GM18519 (cell line): ENCODE data around the gene PMIS2.

Experiments
- ATAC-seq: cut with Tn5 transposase; IDR thresholded peaks from one replicate; pipeline ENCODE4 v1.9.1; 2021; ENCODE audit warnings: mild to moderate bottlenecking, moderate library complexity; ENCODE audit not compliant: unreplicated experiment, low FRiP score

The PMIS2 gene

DNA sequence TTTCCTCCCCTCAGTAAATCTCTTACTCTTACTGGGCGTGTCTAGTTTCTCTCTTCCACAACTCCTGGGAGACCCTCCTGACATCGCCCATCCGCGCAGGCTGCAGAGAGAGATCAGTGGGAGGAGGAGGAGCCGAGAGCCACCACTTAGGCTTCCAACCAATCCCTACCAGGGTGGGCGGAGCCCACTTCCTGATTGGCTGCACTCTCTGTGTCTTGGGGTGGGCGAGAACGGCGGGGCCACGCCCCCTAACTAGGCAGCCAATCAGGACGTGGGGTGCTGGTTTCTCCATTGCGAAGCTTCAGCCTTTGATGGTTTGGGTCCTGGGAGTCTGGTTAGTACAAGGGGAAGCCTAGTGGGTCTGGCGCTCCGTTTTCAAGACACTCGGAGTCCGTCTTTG lies at the start of gene PMIS2:
TSS of gene PMIS2 (plus strand) at position 326 of the 400 bp plus-strand sequence. CDS start 87 bp downstream, outside the sequence.
- no peak for ATAC-seq

DNA sequence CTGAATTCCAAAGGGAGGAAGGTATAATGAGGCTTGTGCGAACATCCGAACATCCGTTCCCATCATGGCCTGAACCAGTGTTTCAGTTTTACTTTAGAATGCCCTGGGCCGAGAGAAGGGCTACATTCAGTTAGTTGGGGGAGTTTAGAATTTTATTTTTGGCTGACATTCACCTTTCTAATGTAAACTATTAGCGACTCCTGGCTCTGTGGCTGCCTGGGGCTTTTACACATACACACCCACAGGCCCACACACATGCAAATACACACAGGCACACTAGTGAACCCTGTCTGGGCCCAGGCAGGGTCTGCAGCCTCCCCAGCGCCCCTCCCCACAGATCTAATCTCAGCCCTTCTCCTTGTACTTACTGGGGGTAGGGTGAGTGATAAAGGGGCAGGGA lies 46.7 kb upstream of the PMIS2 start:
- ATAC-seq = no peak

DNA sequence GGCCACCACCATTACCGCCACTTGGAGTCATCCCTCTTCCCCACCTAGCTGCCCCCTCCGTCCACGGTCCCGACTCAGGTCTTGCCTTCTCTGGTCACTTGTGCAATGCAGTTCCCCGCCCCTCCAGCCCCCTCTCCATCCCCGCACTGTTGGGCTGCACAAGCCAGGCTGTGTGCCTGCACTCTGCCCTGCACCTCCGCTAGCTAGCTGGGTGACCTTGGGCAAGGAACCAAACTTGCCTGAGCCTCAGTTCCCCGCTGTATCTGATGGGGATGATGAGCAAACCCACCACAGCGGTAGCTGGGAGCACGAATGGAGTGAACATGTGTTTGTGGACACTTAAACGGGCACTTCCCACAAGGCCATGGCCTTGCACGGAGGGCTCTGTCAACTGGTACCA lies 46.1 kb upstream of the PMIS2 start:
- ATAC-seq = no peak

DNA sequence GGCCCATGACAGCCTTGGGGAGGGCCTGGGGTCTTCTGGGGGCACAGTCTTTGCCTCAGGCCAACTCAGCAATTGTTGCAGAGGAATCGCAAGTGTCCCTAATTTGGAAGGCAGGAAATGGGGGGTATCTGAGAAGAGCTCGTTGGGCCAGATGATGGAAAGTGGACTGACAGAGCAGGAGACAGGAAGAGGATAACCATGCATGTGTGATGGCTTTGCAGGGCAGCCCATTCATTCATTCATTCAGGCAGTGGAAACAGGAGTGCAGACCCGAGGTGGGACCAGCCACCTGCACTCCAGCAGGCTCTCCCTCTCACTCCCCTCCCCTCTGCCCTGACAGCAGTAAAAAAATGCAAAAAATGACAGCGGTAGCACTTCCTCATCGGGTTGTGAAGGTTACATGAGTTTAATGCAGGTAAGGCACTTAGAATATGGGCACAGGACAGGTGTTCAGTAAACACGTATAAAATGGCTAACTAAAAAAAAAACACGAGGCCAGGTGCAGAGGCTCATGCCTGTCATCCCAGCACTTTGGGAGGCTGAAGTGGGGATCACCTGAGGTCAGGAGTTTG lies 45.5 kb upstream of the PMIS2 start:
- no peak for ATAC-seq

DNA sequence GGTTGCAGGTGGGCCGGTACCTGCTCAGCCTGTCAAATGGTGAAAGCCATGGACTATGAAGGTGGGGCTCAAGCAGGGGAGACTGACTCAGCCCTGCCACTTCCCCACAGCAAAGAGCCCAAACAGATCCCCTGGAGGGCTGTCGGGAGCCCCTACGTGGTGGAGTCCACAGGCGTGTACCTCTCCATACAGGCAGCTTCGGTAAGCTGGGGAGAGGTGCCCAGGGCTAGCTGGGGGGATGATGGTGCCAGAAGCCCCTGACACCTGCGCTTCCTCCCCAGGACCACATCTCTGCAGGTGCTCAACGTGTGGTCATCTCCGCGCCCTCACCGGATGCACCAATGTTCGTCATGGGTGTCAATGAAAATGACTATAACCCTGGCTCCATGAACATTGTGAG lies 43.8 kb upstream of the PMIS2 start:
- ATAC-seq = no peak

DNA sequence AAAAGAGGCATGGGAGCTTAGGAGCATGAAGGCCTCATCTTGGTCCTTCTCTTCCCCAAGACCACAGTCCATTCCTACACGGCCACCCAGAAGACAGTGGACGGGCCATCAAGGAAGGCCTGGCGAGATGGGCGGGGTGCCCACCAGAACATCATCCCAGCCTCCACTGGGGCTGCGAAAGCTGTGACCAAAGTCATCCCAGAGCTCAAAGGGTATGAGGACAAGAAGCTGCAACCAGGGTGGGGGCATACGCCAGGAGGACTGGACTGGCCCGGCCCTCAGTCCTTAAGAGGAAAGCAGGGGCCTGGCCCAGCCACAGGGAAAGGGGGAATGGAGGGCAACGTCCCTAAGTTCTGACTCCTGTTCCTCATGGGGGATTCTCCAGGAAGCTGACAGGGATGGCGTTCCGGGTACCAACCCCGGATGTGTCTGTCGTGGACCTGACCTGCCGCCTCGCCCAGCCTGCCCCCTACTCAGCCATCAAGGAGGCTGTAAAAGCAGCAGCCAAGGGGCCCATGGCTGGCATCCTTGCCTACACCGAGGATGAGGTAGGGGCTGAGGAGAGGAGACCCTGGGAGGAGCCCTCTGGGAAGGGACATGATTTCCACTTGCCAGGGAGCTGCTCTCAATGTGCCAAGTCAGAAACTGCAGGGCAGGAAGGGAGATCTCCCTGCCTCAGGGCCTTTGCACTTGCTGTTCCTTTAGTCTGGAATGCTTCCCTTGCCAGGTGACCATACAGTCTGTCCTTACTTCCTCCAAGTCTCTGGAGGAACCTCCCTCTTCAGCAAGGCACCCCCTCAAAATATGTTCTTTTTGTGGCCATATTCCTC lies 42.5 kb upstream of the PMIS2 start:
- ATAC-seq = no peak

DNA sequence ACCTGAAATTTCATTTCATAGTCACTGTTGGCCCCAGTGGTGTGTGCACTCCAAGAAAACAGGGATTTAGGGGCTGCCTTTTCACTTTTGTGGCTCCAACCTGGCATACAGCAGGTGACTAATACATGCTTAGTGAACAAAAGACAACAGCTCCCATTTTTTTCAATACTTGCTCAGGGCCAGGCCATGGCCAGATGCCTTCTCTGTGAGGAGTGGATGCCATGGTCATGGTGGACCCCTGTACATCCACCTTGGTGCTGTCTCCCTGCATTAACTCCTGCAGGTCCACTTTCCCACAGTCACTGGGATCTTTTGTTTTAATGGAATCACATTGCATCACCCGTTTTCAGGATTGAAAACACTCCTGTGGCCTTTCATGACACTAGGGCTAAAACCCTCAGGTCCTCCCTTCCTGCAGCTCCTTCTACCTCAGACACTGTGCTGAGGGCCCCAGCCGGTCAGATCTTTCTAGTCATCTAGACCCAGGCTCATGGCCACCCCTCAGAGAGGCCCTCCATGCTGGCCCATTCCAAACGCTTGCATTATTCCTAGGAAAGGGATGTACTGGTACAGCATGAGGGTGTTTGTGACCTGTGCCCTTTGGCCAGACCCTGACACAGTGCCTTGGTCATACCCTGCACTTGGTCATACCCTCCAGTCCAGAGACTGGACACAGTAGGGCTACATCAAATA lies 41.7 kb upstream of the PMIS2 start:
- no peak for ATAC-seq

DNA sequence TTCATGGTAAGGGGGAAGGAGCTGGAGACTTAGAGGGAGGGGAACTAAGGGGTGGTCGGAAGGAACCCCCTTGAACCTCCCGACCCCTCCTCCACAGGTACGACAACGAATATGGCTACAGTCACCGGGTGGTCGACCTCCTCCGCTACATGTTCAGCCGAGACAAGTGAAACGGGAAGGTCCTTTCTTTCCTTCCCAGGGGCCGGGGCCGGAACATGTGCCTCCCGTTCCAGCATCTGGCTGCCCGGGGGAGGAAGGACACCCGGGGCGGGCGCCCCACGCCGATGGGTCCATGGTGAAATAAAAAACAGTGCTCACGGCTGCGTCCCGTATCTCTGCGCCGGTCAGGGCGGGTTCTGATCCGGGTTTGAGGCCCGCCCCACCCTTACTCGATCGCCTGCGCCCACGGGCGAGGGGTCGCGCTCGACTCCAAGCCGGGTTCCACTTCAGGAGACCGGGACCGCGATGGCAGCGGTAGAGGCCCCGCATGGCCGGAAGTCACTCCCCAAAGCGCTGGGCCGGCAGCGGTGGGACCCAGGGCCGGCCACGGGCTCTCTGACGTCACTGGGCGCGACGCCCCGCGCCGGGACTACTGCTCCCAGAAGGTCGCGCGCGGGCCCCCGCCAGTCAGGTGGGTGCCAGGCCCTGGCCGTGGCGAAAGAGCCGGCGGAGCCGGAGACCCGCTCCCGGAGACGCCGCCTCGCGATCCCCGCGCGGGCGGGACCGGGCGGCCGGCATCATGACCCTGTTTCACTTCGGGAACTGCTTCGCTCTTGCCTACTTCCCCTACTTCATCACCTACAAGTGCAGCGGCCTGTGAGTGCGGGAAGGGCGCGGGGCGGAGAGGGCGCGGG lies 40.7 kb upstream of the PMIS2 start, which contains the start of gene TMEM147:
TSS of gene TMEM147 (plus strand) at position 626 of the 854 bp plus-strand sequence. CDS start at position 740, 114 bp downstream.
- peak; percentile 71 for ATAC-seq

DNA sequence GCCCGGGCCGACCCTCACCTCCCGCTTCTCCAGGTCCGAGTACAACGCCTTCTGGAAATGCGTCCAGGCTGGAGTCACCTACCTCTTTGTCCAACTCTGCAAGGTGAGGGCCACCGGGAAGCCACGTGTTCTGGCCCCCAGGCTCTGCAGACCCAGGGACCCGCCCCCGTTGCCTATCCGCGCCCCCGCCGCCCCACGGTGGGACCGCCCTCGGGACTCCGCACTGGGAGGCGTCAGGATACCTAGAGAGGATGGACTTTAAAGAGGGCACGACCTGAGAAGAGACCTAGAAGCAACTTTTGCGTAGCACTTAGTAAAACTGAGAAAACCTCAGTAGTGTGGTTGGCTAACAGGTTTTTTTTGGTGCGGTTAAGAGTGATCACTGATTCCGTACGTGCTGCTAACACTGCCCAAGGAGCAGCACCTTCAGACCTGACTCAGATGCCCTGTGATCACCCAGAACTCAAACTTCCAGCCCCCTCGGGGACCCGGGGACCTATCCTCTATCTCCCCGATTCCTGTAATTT lies 40.1 kb upstream of the PMIS2 start:
- no peak for ATAC-seq

DNA sequence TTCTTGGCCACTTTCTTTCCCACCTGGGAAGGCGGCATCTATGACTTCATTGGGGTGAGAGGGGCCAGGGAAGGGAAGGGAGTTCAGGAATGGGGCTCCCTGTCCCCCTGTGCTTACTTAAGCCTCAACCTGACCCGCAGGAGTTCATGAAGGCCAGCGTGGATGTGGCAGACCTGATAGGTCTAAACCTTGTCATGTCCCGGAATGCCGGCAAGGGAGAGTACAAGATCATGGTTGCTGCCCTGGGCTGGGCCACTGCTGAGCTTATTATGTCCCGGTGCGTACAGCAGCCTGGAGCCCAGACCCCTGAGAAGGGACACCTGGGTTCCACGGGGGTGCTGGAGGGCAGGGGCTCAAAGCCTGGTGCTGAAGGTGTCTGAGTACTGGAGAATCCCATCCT lies 39.4 kb upstream of the PMIS2 start:
- ATAC-seq = no peak

DNA sequence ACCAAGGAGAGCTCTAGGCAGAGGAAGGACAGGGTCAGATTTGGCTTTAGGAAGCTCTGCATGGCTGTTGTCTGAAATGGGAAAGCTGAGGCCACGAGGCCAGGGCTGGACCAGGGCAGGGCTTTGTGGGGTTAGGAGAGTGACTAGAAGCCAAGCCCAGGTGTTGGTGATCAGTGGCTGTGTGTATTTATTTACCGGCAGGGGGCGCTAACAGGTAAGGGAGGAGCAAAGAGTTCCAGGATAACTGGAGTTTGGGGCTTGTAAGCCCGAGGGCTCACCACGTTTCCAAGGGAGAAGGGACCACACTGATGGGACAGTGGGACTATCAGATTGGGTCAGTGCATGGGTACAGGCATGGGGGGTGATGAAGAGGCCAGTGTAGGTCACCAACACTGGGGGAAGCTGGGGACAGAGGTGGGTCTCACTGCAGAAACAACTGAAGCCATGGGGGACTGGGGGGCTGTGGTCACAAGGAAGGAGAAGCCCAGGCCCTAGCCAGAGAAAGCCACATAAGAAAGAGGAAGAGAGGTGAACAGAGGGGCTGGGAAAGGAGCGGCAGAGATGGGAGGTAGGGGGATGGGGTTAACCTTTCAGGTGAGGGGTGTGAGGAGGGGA lies 36.7 kb upstream of the PMIS2 start:
- ATAC-seq = no peak

DNA sequence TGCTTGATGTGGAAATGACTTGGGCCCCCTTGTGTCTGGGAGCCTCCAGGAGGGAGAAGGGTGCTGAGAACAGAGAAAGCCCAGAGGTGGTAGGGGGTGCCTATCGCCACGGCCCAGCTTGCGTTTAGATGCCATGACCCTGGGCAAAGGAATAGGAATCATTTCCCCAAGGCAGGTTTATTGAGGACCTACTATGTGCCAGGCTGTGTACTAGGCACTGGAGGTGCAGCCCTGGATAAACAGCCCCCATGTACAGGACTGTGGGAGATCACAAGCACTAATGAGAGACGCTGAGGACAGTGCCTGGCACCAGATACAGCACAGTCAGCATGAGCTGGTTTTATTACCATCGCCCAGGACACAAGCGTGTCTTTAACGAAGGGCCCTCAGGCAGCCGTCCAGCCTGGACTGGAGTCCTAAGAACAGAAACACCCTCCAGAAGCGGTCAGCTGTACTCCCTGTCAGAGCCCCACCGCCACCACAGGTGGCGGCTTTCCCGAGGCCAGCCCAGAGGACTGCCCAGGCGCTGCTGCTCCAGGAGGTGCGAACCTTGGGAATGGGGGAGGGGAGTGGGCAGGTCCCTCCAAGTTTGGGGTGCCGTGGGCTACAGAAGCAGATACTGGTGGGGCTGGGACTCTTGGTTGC lies 36.0 kb upstream of the PMIS2 start:
- ATAC-seq = no peak

DNA sequence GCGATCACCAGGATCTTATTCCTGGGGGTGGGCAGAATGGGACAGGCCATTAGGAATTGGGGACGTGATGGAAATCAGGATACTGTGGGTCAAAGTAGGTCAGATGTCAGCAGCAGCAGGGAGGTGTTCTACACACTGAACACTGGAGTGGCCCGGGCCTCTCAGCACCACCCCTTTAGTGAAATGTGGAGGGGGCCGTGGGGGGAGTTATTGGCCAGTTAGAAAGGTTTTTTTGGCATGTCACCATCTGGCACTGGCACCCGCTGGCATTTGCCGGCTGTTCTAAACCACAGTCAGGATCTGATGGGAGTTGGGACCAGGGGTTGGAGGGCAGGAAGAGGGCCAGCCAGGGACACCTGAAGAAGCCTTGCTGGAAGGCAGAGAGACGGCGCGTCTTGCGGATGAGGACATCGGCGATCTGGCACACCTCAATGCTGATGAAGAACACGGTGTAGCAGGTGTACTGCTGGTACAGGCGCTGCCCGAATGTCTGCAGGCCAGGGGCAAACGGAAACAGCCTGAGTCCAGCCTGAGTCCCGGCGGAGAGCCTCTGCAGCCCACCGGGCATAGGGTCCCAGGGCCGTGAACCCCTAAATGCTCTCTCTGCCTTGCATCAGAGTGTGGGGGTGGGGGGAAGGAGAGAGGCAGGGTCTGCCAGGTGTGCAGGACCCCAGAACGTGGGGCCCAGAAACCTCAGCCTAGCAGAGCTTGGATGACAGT lies 34.7 kb upstream of the PMIS2 start:
- ATAC-seq = no peak

DNA sequence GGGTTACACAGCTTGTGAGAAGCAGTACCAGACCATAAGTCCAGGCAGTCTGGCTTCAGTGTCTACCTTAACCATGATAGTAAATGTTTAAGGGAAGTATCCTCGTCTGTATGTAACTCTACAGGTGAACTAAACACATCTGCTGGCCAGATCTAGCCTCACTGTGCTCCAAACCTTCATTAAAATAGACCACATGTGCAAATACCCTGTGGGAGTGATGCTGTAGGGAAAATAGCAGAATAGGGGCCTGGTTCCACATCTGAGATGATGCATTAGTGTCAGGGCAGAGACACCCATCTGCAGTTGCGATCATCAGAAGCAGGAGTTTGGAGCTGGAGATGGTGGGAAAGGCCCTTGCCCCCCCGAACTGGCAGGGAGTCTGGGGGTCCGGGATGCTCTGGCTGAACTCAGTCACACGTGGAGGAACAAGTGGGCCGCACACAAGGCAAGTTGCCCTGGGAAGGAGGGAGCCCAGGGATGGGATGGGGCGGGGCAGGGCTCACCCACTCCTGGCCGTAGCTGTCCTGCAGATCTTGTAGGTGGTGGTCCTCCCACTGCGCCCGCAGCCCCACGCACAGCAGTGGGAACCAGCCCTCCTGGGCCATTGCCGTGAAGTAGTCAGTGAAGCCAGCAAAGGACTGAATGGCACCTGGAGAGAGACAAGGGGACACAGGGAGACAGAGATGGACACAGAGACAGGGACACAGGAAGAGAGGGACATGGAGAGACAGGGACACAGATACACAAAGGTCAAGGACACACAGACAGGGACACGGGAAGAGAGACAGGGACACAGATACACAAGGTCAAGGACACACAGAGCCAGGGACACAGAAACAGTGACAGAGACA lies 33.2 kb upstream of the PMIS2 start:
- ATAC-seq = no peak

DNA sequence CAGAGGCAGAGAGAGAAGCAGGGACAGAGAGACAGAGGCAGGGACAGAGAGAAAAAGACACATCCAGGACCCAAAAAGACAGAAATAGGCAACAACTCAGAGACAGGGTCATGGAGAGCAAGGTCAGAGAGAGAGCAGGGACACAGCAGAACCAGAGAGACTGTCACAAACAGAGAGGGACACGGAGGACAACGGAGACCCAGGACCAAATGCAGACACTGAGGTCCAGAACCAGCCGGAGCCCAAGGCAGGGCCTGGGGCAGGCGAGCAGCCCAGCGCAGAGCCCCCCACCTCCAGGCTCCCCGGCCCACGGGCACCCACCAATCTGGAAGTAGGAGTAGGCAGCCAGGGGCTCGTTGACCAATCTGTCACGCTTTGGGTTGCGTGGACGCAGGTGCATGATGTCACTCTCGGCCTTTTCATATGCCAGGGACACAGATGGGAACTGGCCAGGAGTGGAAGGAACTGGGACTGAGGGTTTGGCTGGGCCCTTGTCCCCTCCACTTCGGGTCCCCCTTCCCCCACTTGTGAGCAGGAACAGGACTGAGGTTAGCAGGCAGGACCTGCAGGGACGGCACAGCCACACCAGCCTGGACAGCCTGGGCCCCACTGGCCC lies 32.5 kb upstream of the PMIS2 start:
- no peak for ATAC-seq

DNA sequence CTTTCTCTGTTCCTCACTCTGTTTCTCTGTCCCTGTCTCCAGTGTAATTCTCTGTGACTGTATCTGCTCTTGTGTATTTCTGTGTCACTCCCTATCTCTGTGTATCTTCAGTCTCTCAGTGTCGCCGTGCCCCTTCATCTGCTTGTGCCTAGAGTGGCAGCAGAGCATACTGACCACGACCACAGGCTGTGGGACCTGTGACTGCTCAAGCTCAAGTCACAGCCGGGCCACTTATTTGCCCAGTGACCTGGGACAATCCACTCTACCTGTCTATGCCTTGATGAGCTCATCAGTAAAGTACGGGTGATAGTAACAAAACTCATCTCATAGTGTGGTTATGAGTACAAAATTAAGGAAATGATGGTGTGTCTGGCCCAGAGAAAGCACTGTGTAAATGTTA lies 31.9 kb upstream of the PMIS2 start:
- no peak for ATAC-seq

DNA sequence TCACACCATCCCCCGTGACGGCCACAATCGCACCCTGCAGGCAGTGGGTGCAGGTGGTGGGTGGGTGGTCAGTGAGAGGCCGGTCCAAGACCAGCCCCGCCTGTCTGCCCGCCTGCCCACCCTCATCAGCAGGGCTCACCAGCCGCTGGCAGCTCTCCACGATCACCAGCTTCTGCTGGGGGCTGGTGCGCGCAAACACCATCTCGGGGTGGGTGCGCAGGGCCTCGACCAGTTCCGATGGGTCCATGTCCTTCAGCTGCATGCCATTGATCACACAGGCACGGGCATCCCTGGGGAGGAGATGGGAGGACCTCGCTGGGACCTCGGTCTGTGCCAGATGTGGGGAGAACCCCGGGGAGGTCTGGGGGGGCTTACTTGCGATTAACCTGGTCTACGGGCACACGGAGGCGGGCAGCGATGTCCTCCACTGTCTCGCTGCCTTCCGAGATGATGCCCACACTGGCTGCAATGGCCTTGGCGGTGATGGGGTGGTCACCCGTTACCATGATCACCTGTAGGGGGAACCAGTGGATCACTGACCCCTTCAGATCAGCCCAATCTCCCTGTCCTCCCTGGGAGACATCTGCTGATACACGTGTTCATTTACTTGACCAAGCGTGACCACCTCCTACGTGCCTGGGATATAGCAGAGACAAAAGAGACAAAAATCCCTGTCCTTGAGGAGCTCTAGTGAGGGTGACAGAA lies 30.5 kb upstream of the PMIS2 start:
- no peak for ATAC-seq
